NCI-H82 (cell line): ENCODE measurements around the gene TMEM63A.
"Not testable (repeated sequence)": the region's sequence is repeated elsewhere in the genome, so short reads cannot be mapped to it uniquely, and the experiment has no call there.

Source experiments
- DNase-seq: peaks from one replicate; lab custom pipeline; 2025; lab: John Stamatoyannopoulos, UW

TMEM63A gene

DNA sequence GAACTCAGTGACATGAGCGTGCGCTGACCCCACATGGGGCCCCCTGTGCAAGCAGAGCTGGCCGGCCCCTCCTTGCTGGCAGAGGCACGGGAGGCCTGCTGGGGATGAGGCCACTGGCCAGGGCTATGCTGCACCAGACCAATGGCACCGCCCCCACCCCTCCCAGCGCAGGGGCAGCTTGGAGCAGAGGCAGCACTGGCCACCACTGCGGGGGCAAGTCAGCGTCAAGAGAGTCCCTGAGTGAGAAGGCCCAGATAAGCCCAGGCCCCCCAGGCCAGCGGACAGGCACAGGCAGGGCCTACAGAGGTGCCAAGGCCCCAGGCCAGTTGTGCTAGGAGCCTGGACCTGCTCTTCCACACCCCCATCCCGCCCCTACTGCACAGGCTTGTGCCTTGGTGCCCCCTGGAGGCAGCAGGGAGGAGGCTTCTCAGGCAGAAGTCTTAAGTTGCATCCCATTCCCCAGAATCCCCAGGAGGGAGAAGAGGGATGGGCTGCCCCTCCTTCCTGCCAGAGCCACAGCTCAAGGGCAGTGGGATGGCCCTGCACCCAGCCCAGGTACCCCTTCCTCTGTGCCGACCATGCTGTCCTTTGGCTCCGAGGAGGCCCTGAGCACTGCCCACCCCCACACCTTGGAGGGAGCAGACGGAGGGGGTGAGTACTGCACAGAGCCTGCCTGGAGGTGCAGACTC is 36.5 kb downstream of the TMEM63A start:
- peak; percentile 96 for DNase-seq

DNA sequence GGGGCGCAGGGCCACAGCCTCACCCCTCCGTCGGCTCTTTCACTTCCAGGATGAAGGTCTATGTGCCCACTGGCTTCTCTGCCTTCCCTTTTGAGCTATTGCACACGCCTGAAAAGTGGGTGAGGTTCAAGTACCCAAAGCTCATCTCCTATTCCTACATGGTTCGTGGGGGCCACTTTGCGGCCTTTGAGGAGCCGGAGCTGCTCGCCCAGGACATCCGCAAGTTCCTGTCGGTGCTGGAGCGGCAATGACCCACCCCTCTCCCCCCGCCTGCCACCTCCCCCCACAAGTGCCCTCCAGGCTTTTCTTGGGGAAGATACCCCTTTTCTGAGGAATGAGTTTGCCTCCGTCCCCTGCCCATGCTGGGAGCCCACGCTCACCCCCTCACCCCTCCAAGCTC is 37.1 kb downstream of the TMEM63A start:
- no peak for DNase-seq

DNA sequence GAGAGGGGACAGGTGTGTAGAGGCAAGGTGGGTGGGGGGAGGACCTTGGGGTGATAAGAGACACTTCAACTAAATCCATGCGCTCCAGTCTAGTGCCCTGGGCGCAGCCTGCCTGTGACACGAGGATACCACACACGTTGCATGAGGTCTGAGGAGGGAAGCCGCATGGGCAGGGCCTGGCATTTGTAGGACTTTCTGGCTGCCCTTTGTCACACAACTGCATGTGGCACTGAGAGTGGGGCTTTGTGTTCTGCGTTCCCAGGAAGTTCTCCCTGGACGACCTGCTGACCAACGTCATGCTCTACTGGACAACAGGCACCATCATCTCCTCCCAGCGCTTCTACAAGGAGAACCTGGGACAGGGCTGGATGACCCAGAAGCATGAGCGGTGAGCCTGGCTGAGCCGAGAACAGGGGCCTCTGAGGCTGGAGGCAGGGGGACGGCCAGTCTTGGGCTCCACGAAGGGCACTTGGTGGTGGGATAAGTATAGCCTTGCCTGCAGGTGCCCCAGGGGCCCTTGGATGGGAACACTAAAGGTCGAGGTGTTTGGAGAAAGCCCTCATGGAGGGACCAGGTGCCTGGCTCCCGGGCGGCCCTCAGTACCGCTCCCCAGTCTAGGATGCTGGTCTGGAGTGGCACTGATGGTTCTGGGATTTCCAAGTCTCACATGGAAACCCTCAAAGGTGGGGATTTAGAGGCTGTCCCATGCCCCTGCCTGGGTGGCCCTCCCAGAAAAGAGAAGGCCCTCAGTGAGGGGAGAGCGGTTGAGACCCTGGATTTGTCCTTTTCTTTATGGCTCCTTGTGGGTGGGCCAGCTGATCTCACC is 37.7 kb downstream of the TMEM63A start:
- no peak for DNase-seq

GRCh38 chr1:225843426-225843795 is 38.8 kb downstream of the TMEM63A start:
- DNase-seq = no peak

DNA sequence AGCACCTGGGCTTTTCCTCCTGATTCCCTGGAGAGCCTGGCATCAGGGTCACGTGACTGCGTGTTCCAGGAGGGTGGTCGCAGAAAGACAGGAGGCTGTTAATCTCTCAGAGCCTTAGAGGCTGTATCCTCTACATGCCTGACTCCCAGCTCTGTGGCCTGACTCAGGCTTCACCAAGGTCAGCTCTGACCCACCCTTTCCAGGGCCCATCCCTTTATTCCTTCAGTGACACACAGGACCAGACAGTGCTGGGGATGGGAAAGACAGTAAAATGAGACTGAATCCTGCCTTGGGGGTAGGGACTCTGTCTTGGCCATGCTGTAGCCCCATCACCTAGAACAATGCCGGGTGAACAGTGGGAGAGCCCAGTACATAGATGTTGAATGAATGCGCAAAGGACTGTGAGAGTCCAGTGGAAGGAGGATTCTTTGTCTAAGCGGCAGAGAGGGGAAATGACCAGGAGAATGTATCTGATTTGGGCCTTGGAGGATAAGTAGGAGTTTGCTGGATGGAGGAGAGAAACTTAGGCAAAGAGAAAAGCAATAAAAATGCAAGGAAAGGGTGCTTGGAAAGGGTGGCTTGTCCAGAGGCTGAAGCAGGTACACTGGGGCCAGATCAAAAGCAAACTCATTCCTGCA is 39.3 kb downstream of the TMEM63A start:
- peak; percentile 61 for DNase-seq

GRCh38 chr1:225842074-225842473 is 40.1 kb downstream of the TMEM63A start:
- no peak for DNase-seq

DNA sequence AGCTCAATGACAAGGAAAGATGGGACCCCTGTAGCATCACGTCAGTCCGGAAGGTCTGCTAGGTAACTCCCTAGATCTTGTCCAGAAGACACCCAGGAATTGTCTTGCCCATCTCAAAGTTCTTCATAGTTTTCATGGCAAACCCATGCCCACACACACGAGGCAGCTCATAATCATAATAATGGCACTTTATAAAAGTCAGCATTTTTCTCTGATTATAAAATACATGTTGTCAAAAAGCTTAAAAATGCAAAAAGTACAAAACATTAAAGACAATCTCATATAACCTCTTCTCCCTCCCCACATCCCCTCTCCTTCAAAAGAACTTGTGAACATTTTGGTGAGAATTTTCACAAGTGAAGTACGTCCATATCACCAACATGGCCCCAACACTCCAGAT is 41.5 kb downstream of the TMEM63A start:
- no peak for DNase-seq

- DNase-seq = no peak
These were observed 42.0 kb downstream of the TMEM63A start for GRCh38 chr1:225840223-225840610.

DNA sequence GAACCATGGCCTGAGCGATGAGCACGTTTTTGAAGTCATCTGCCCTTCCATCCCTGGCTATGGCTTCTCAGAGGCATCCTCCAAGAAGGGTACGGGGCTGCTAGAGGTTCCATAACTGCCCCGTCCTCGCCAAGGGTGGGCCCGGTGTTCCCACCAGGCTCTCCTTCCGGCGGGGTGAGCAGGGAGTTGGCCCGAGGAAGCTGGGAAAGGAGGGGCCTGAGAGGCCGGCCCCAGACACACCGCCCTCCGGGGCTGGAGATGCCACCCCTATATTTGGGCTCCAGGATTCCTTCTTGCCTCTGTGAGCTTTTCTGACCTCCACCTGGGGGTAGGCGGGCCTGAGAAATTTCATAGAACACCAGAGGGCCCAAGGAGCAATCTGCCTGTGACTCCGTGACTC is 43.4 kb downstream of the TMEM63A start:
- no peak for DNase-seq

DNA sequence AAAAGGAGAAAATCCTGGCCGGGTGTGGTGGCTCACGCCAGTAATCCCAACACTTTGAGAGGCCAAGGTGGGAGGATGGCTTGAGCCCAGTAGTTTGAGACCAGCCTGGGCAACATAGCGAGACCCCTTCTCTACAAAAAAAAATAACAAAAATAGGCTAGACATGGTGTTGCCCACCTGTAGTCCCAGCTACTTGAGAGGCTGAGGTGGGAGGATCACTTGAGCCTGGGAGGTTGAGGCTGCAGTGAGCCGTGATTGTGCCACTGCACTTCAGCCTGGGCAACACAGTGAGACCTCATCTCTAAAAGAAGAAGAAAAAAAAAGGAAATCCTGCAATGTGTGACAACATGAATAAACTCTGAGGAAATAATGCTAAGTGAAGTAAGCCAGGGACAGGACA is 45.9 kb downstream of the TMEM63A start:
- not testable (repeated sequence) for DNase-seq

DNA sequence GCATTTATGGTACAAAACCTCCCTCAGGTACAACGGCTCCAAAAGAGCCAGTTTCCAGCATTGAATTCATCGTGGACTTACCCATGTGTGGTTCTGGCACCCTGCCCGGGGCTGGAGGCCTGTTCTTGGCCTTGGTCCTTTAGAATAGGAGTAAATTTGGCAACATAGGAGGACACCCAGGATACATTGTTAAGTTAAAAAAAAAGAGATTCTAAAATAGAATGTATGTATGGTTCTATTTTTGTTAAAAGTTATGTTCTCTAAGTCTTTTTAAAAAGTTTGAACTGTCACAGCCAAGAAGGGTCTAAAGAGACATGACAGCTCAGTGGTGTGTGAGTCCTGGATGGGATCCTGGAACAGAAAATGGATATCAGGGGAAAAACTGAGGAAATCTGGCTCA is 46.3 kb downstream of the TMEM63A start:
- no peak for DNase-seq

DNA sequence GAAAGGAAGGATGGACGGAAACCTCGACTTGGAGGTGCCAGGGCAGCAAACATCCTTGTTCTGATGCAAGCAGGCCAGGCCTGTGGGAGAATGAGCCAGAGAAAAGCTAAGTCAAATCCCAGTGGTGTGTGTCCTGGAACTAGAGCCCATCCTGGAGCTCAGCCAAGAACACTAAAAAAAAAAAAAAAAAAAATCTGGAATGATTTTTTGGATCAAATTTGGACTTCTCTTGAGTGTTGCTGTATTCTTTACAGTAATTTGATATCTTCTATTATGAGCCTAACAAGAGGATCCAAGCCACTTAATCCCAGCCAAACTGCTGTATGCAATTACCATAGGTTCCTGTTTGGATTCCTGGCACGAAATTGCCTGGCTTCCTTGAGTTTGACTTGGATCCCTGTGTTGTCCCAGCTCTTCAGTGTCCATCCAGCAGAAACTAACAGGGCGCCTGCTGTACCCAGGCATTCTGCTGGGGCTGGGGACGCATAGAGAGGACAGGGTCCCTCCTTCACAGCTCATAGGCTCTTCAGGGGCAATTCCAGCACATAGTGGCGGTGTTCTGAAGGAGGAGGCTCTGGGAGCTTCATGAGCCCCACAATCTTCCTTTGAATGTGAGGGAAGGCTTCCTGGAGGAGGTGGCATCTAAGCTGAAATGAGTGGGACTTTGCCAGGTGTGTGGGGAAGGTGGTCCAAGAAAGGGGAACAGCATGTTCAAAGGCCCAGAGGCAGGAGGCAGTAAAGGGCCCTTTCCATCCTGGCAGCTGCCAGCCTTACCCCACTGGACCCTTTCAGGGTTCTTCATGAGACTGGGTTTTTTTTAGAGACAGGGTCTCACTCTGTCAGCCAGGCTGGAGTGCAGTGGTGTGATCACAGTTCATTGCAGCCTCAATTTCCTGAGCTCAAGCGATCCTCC is 47.5 kb downstream of the TMEM63A start:
- peak; percentile 48 for DNase-seq

DNA sequence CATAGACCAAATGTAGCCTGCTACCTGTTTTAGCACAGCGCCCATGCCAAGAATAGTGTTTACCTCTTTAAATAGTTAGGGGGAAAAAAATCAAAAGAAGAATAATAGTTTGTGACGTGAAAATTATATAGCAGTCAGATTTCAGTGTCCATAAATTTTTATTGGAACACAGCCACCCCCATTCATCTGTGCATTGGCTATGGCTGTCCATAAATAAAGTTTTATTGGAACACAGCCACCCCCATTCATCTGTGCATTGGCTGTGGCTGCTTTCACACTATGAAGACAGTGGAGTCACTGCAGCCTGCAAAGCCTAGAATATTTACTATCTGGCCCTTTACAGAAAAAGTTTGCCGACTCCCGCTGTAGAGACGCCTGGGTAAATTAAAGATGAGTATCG is 51.3 kb downstream of the TMEM63A start:
- no peak for DNase-seq

GRCh38 chr1:225828706-225829345 is 53.4 kb downstream of the TMEM63A start:
- DNase-seq = no peak

GRCh38 chr1:225827076-225827475 is 55.1 kb downstream of the TMEM63A start:
- no peak for DNase-seq

- no peak for DNase-seq
These were observed 56.6 kb downstream of the TMEM63A start for GRCh38 chr1:225825607-225826007.

- no peak for DNase-seq
These were observed 57.1 kb downstream of the TMEM63A start for GRCh38 chr1:225825078-225825477.

GRCh38 chr1:225824533-225824941 is 57.6 kb downstream of the TMEM63A start:
- peak; percentile 61 for DNase-seq

- no peak for DNase-seq
These were observed 58.3 kb downstream of the TMEM63A start for GRCh38 chr1:225823811-225824261.

GRCh38 chr1:225822655-225823403 is 59.4 kb downstream of the TMEM63A start:
- no peak for DNase-seq
